ENCODE data around the gene ZDHHC3.

ZDHHC3 gene

DNA sequence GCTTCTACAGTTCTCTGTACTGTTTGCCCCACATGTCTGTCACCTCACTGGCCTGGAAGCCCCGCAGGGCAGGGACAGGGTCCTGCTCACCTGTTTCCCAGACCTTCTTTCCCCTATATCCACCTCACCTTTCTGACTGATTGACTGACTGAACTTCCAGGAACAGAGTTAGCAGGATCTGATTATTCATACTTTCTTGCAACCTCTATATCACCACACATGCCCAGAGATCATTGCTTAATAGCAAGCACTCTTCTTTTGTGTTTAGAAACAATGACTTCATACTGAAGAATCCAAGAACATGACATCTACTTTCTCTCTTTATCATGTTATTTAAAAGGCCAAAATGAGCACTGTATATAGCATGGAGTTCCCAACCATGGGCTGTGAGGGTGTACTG lies 32.1 kb upstream of the ZDHHC3 start:
- Histone ChIP-seq H3K4me1 (ENCODE audit: low read length) (peaks cover 26% of the 10 kb centered on the region), H3K27ac (ENCODE audit: low read length) (no peak overlapping the region), H4K20me1 (ENCODE audit: insufficient read depth, low read length) (peaks cover 19% of the 10 kb centered on the region), H2AFZ (ENCODE audit: low read depth, low read length) (no peak overlapping the region), H3K27me3 (ENCODE audit: low read depth, low read length) (no peaks in the 10 kb centered on the region), H3K79me2 (ENCODE audit: low read length) (no peaks in the 10 kb centered on the region), H3K4me3 (ENCODE audit: low read length) (no peak overlapping the region), H3K4me2 (ENCODE audit: low read length) (no peak overlapping the region), H3K9ac (ENCODE audit: low read length) (no peak overlapping the region), H3K9me3 (ENCODE audit: insufficient read depth, low read length) (no peaks in the 10 kb centered on the region), H3K36me3 (replicated peaks; ENCODE audit: low read depth, low read length) (peaks cover 62% of the 10 kb centered on the region)
- no peak for TF ChIP-seq EZH2phosphoT487 (IDR thresholded peaks at IDR 0.05; ENCODE audit: low read depth)
- TF ChIP-seq, protein P1, sequence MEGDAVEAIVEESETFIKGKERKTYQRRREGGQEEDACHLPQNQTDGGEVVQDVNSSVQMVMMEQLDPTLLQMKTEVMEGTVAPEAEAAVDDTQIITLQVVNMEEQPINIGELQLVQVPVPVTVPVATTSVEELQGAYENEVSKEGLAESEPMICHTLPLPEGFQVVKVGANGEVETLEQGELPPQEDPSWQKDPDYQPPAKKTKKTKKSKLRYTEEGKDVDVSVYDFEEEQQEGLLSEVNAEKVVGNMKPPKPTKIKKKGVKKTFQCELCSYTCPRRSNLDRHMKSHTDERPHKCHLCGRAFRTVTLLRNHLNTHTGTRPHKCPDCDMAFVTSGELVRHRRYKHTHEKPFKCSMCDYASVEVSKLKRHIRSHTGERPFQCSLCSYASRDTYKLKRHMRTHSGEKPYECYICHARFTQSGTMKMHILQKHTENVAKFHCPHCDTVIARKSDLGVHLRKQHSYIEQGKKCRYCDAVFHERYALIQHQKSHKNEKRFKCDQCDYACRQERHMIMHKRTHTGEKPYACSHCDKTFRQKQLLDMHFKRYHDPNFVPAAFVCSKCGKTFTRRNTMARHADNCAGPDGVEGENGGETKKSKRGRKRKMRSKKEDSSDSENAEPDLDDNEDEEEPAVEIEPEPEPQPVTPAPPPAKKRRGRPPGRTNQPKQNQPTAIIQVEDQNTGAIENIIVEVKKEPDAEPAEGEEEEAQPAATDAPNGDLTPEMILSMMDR (IDR thresholded peaks at IDR 0.05; ENCODE audit: low read depth, low read length), result no peak

DNA sequence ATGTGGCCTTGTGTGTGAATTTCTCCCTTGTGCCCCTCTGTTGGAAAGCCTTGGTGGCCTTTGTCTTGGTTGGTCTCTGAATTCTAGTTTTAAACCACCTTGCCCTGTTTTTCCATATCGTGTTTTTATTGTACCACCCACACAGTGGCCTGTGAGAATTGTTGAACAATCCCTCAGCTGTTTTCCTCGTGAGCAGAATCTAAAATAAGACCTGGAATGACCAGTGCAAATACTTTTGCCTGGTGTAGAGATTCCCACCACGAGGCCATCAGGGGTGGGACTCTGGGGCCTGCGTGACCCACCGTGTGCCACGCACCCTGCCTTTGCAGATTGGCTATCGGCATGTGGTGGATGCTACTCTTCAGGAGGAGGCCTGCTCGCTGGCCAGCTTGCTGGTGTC lies 31.1 kb upstream of the ZDHHC3 start:
- no peak overlapping the region for H3K4me3 ChIP-seq (ENCODE audit: low read length)
- TF ChIP-seq, protein P1 (IDR thresholded peaks at IDR 0.05; ENCODE audit: low read depth, low read length), result no peak
- no peak for TF ChIP-seq EZH2phosphoT487 (IDR thresholded peaks at IDR 0.05; ENCODE audit: low read depth)
- H3K9ac ChIP-seq (ENCODE audit: low read length), result no peak overlapping the region
- peaks cover 63% of the 10 kb centered on the region for H3K36me3 ChIP-seq (replicated peaks; ENCODE audit: low read depth, low read length)
- H3K4me2 ChIP-seq (ENCODE audit: low read length), result no peak overlapping the region
- H2AFZ ChIP-seq (ENCODE audit: low read depth, low read length), result no peak overlapping the region
- no peaks in the 10 kb centered on the region for H3K27me3 ChIP-seq (ENCODE audit: low read depth, low read length)
- H3K27ac ChIP-seq (ENCODE audit: low read length), result no peak overlapping the region
- peaks cover 18% of the 10 kb centered on the region for H3K4me1 ChIP-seq (ENCODE audit: low read length)
- H3K79me2 ChIP-seq (ENCODE audit: low read length), result no peaks in the 10 kb centered on the region
- H3K9me3 ChIP-seq (ENCODE audit: insufficient read depth, low read length), result no peaks in the 10 kb centered on the region
- H4K20me1 ChIP-seq (ENCODE audit: insufficient read depth, low read length), result peaks cover 11% of the 10 kb centered on the region

DNA sequence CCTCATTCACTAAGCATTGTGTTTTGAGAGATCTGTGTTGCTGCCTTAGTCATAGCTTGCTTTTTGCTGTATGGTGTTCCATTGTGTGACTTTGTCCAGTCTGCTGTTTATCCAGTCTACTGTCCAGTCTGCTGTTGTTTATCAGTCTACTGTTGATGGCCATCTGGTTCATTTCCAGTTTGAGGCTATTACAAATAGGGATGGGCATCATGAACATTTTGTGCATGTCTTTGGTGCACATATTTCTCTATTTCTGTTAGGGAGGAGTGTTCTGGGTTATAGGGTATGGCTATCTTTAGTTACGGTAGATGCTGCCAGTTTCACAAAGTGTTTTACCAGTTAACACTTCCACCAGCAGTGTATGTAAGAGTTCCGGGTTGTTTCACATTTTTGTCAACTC lies 27.9 kb upstream of the ZDHHC3 start:
- H3K4me1 ChIP-seq (ENCODE audit: low read length), result no peaks in the 10 kb centered on the region
- H3K79me2 ChIP-seq (ENCODE audit: low read length), result no peaks in the 10 kb centered on the region
- no peaks in the 10 kb centered on the region for H3K27me3 ChIP-seq (ENCODE audit: low read depth, low read length)
- TF ChIP-seq EZH2phosphoT487 (IDR thresholded peaks at IDR 0.05; ENCODE audit: low read depth), result no peak
- TF ChIP-seq, protein P1 (IDR thresholded peaks at IDR 0.05; ENCODE audit: low read depth, low read length), result no peak
- H3K9ac ChIP-seq (ENCODE audit: low read length), result no peak overlapping the region
- no peaks in the 10 kb centered on the region for H3K9me3 ChIP-seq (ENCODE audit: insufficient read depth, low read length)
- no peak overlapping the region for H2AFZ ChIP-seq (ENCODE audit: low read depth, low read length)
- no peak overlapping the region for H3K27ac ChIP-seq (ENCODE audit: low read length)
- peaks cover 82% of the 10 kb centered on the region for H3K36me3 ChIP-seq (replicated peaks; ENCODE audit: low read depth, low read length)
- no peaks in the 10 kb centered on the region for H4K20me1 ChIP-seq (ENCODE audit: insufficient read depth, low read length)
- no peak overlapping the region for H3K4me3 ChIP-seq (ENCODE audit: low read length)
- H3K4me2 ChIP-seq (ENCODE audit: low read length), result no peak overlapping the region

DNA sequence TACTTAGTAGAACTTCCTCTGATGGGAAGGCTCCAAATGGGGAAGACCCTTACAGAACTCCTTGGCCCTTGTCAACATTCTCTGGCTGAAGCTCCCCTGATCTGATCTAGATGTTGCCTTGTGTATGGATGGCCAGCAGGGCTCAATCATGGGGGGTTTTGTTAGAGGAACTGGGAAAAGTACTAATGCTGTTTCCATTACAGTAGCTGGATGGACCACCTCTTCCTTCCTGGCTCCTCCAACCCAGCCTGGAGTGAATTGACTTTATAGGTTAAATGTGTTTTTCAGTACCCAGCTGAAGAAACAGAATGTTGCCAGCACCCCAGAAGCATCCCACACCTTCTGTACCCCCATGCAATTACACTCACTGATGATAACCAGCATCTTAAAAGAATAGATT lies 27.4 kb upstream of the ZDHHC3 start:
- no peak overlapping the region for H3K9ac ChIP-seq (ENCODE audit: low read length)
- no peak overlapping the region for H3K27ac ChIP-seq (ENCODE audit: low read length)
- no peak for TF ChIP-seq EZH2phosphoT487 (IDR thresholded peaks at IDR 0.05; ENCODE audit: low read depth)
- TF ChIP-seq, protein P1 (IDR thresholded peaks at IDR 0.05; ENCODE audit: low read depth, low read length), result no peak
- no peak overlapping the region for H3K4me3 ChIP-seq (ENCODE audit: low read length)
- H3K36me3 ChIP-seq (replicated peaks; ENCODE audit: low read depth, low read length), result peaks cover 82% of the 10 kb centered on the region
- no peaks in the 10 kb centered on the region for H3K27me3 ChIP-seq (ENCODE audit: low read depth, low read length)
- H3K79me2 ChIP-seq (ENCODE audit: low read length), result no peaks in the 10 kb centered on the region
- no peak overlapping the region for H3K4me2 ChIP-seq (ENCODE audit: low read length)
- H4K20me1 ChIP-seq (ENCODE audit: insufficient read depth, low read length), result no peaks in the 10 kb centered on the region
- H3K9me3 ChIP-seq (ENCODE audit: insufficient read depth, low read length), result no peaks in the 10 kb centered on the region
- no peaks in the 10 kb centered on the region for H3K4me1 ChIP-seq (ENCODE audit: low read length)
- no peak overlapping the region for H2AFZ ChIP-seq (ENCODE audit: low read depth, low read length)

Data from OCI-LY3 (cell line).